SU-DHL-6 (cell line): ENCODE measurements around the gene XIRP2.

Experiments used
- H2AFZ ChIP-seq: fragments of 200-600 bp; sonication (generic); 2 replicates; pipeline ENCODE4 v1.6.1; 2014; ENCODE audit warnings: low read depth, mild to moderate bottlenecking, moderate library complexity, mixed read lengths, antibody characterized with exemption, low read length; ENCODE audit not compliant: severe bottlenecking
- H3F3A ChIP-seq: fragments of 200-600 bp; shearing (Covaris generic); 2 replicates; pipeline ENCODE4 v1.6.0; 2016; ENCODE audit warnings: antibody characterized with exemption, mild to moderate bottlenecking; ENCODE audit not compliant: insufficient read depth
- H3K27ac ChIP-seq: fragments of 200-600 bp; sonication (generic); 2 replicates; pipeline ENCODE4 v1.5.1; 2016; ENCODE audit warnings: low read depth, mild to moderate bottlenecking, low read length, moderate library complexity, mixed read lengths
- H3K27me3 ChIP-seq: fragments of 200-600 bp; sonication (generic), shearing (Covaris generic); 2 replicates; pipeline ENCODE4 v1.6.0; 2014; ENCODE audit warnings: mild to moderate bottlenecking, low read length
- H3K36me3 ChIP-seq: fragments of 200-600 bp; sonication (generic); 2 replicates; pipeline ENCODE4 v1.6.1; 2014; ENCODE audit warnings: mild to moderate bottlenecking, low read length, mixed read lengths
- H3K4me2 ChIP-seq: fragments of 300-600, 200-600 bp; shearing (Covaris generic), sonication (generic); 2 replicates; pipeline ENCODE4 v1.6.0; 2014; ENCODE audit warnings: low read length, low read depth, mild to moderate bottlenecking; ENCODE audit not compliant: poor library complexity, severe bottlenecking
- H3K4me3 ChIP-seq: fragments of 200-600 bp; sonication (generic); 2 replicates; pipeline ENCODE4 v1.5.1; 2014; ENCODE audit warnings: antibody characterized with exemption, low read length, mild to moderate bottlenecking, mixed read lengths; ENCODE audit not compliant: insufficient read depth, poor library complexity, severe bottlenecking
- H3K79me2 ChIP-seq: fragments of 200-600 bp; sonication (generic); 2 replicates; pipeline ENCODE4 v1.6.1; 2014; ENCODE audit warnings: mild to moderate bottlenecking, low read length, moderate library complexity; ENCODE audit not compliant: insufficient read depth
- H3K9ac ChIP-seq: fragments of 200-600 bp; sonication (generic); 2 replicates; pipeline ENCODE4 v1.7.0; 2014; ENCODE audit warnings: mild to moderate bottlenecking, low read length
- H3K9me2 ChIP-seq: fragments of 200-600 bp; sonication (generic); replicated peaks from 2 replicates; pipeline ENCODE4 v1.6.1; 2014; ENCODE audit warnings: low read length; ENCODE audit not compliant: insufficient read depth
- H3K9me3 ChIP-seq: fragments of 200-600 bp; sonication (generic); 2 replicates; pipeline ENCODE4 v1.6.1; 2014; ENCODE audit warnings: low read length, mixed read lengths; ENCODE audit not compliant: insufficient read depth
- H4K20me1 ChIP-seq: fragments of 200-600 bp; sonication (generic); 2 replicates; pipeline ENCODE4 v1.6.1; 2014; ENCODE audit warnings: low read depth, mild to moderate bottlenecking, antibody characterized with exemption, low read length, moderate library complexity, mixed read lengths
- CTCF ChIP-seq: fragments of 200-600 bp; sonication (generic); IDR thresholded peaks from one replicate; pipeline ENCODE4 v1.5.1; 2017; ENCODE audit warnings: antibody characterized with exemption, mild to moderate bottlenecking, low read length, moderate library complexity; ENCODE audit not compliant: insufficient read depth, poor library complexity, severe bottlenecking
- EZH2phosphoT487 ChIP-seq: fragments of 200-600 bp; sonication (generic), shearing (Covaris generic); conservative IDR thresholded peaks from 2 replicates; pipeline ENCODE4 v1.6.1; 2018; ENCODE audit warnings: mild to moderate bottlenecking, antibody characterized with exemption, low read length, moderate library complexity, mixed read lengths

The XIRP2 gene

GRCh38 chr2:167215595-167215994, 327.3 kb downstream of the XIRP2 start:
- Histone ChIP-seq H3K9ac (no peak overlapping the region), H4K20me1 (no peaks in the 10 kb centered on the region), H3K9me3 (no peaks in the 10 kb centered on the region), H3K4me2 (no peak overlapping the region), H3K9me2 (no peaks in the 10 kb centered on the region), H3K36me3 (no peaks in the 10 kb centered on the region), H3K27ac (no peak overlapping the region), H3K4me3 (no peak overlapping the region), H2AFZ (no peak overlapping the region), H3F3A (no peaks in the 10 kb centered on the region), H3K27me3 (no peaks in the 10 kb centered on the region), H3K79me2 (no peaks in the 10 kb centered on the region)
- no peak for TF ChIP-seq EZH2phosphoT487
- no peak for TF ChIP-seq CTCF

- Histone ChIP-seq H3K36me3 (no peaks in the 10 kb centered on the region), H3K4me2 (no peak overlapping the region), H3K27ac (no peak overlapping the region), H3K79me2 (no peaks in the 10 kb centered on the region), H3K9me3 (no peaks in the 10 kb centered on the region), H3K4me3 (no peak overlapping the region), H3K27me3 (no peaks in the 10 kb centered on the region), H3F3A (no peaks in the 10 kb centered on the region), H4K20me1 (no peaks in the 10 kb centered on the region), H3K9me2 (no peaks in the 10 kb centered on the region), H3K9ac (no peak overlapping the region), H2AFZ (no peak overlapping the region)
- TF ChIP-seq EZH2phosphoT487 (no peak), CTCF (no peak)
These were observed 349.2 kb downstream of the XIRP2 start for GRCh38 chr2:167237478-167237877.

- no peaks in the 10 kb centered on the region for H3K27me3 ChIP-seq
- H3K9me3 ChIP-seq: no peaks in the 10 kb centered on the region
- H3K9ac ChIP-seq: no peak overlapping the region
- H3K4me3 ChIP-seq: no peak overlapping the region
- H3K79me2 ChIP-seq: no peaks in the 10 kb centered on the region
- H4K20me1 ChIP-seq: no peaks in the 10 kb centered on the region
- H2AFZ ChIP-seq: no peak overlapping the region
- no peak overlapping the region for H3K27ac ChIP-seq
- no peaks in the 10 kb centered on the region for H3F3A ChIP-seq
- no peaks in the 10 kb centered on the region for H3K9me2 ChIP-seq
- no peak overlapping the region for H3K4me2 ChIP-seq
- no peak for TF ChIP-seq CTCF
- no peak for TF ChIP-seq EZH2phosphoT487
- H3K36me3 ChIP-seq: no peaks in the 10 kb centered on the region
These were observed 352.4 kb downstream of the XIRP2 start for GRCh38 chr2:167240671-167241070.

- H3K36me3 ChIP-seq: no peaks in the 10 kb centered on the region
- no peak overlapping the region for H3K4me3 ChIP-seq
- H3F3A ChIP-seq: no peaks in the 10 kb centered on the region
- H3K9ac ChIP-seq: no peak overlapping the region
- no peak overlapping the region for H3K4me2 ChIP-seq
- no peaks in the 10 kb centered on the region for H3K9me3 ChIP-seq
- no peaks in the 10 kb centered on the region for H3K27me3 ChIP-seq
- H3K9me2 ChIP-seq: no peaks in the 10 kb centered on the region
- H3K79me2 ChIP-seq: no peaks in the 10 kb centered on the region
- no peak overlapping the region for H2AFZ ChIP-seq
- H3K27ac ChIP-seq: no peak overlapping the region
- H4K20me1 ChIP-seq: no peaks in the 10 kb centered on the region
- no peak for TF ChIP-seq EZH2phosphoT487
These were observed 360.9 kb downstream of the XIRP2 start for GRCh38 chr2:167249197-167249596.
